Measurements from ENCODE around the gene VAV1.

Gene VAV1

DNA sequence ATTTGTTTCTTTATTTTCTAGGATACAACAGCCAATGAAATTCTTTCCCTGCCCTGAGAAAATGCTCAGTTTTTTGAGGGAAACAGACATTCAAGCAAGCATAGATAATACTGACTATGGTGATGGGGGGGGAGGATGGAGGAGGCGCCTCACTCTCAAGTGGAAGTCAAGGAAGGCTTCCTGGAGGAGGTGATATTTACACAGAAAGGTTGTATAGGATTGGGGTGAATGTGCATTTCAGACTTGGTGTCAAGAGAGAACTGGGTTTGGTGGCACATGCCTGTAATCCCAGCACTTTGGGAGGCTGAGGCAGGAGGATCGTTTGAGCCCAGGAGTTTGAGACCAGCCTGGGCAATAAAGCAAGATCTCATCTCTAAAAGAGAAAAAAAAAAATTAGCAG is 102.7 kb downstream of the VAV1 start:
- TF ChIP-seq, protein P1, sequence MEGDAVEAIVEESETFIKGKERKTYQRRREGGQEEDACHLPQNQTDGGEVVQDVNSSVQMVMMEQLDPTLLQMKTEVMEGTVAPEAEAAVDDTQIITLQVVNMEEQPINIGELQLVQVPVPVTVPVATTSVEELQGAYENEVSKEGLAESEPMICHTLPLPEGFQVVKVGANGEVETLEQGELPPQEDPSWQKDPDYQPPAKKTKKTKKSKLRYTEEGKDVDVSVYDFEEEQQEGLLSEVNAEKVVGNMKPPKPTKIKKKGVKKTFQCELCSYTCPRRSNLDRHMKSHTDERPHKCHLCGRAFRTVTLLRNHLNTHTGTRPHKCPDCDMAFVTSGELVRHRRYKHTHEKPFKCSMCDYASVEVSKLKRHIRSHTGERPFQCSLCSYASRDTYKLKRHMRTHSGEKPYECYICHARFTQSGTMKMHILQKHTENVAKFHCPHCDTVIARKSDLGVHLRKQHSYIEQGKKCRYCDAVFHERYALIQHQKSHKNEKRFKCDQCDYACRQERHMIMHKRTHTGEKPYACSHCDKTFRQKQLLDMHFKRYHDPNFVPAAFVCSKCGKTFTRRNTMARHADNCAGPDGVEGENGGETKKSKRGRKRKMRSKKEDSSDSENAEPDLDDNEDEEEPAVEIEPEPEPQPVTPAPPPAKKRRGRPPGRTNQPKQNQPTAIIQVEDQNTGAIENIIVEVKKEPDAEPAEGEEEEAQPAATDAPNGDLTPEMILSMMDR (IDR thresholded peaks at IDR 0.05; ENCODE audit: low read depth, low read length) = no peak
- Histone ChIP-seq H3K27me3 (ENCODE audit: insufficient read depth, low read depth, severe bottlenecking) (peaks cover 77% of the 10 kb centered on the region), H3K9me3 (ENCODE audit: severe bottlenecking) (peaks cover 14% of the 10 kb centered on the region), H3K27ac (no peak overlapping the region), H3K36me3 (no peaks in the 10 kb centered on the region), H3K4me3 (ENCODE audit: low read depth, low read length) (no peak overlapping the region)
- no peak for DNase-seq

DNA sequence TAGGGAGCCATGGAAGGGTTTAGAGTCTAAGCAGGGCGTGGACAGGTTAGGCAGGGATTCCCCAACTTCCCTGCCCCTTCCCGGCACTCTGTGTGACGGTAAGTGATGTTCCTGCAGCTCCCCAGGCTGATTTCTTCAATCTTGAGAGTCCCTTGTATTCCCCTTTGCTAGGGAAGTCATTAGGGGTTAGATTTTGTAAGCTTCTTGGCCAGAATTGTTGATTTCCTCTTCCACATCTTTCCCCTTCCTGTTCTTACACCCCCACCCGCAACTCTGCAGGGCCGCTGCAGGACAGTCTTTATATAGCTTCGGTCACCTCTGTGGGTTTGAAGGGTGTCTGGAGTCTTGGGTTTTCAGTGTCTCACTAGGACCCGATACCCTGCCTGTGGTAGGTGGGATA is 104.2 kb downstream of the VAV1 start:
- H3K9me3 ChIP-seq (ENCODE audit: severe bottlenecking) = peaks cover 14% of the 10 kb centered on the region
- no peak overlapping the region for H3K27ac ChIP-seq
- peaks cover 67% of the 10 kb centered on the region for H3K27me3 ChIP-seq (ENCODE audit: insufficient read depth, low read depth, severe bottlenecking)
- no peak for DNase-seq
- TF ChIP-seq, protein P1 (IDR thresholded peaks at IDR 0.05; ENCODE audit: low read depth, low read length) = no peak
- no peak overlapping the region for H3K4me3 ChIP-seq (ENCODE audit: low read depth, low read length)
- no peaks in the 10 kb centered on the region for H3K36me3 ChIP-seq

DNA sequence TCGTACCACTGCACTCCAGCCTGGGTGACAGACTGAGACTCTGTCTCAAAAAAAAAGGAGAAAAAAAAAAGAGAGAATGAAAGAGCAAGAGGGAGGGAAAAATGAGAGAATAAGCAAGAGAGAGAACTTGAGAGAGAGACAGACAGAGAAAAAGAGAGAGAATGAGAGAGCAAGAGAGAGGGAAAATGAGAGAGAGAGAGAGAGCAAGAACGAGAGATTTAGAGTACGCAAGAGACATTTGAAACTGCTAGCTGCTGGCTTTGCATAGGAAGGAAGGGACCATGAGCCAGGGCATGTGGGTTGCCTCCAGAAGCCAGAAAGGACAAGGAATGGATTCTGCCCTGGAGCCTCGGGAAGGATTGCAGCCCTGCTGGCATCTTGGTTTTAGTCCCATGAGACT is 105.3 kb downstream of the VAV1 start:
- no peaks in the 10 kb centered on the region for H3K36me3 ChIP-seq
- TF ChIP-seq, protein P1 (IDR thresholded peaks at IDR 0.05; ENCODE audit: low read depth, low read length) = no peak
- no peak overlapping the region for H3K4me3 ChIP-seq (ENCODE audit: low read depth, low read length)
- H3K9me3 ChIP-seq (ENCODE audit: severe bottlenecking) = peaks cover 14% of the 10 kb centered on the region
- DNase-seq = no peak
- peaks cover 78% of the 10 kb centered on the region for H3K27me3 ChIP-seq (ENCODE audit: insufficient read depth, low read depth, severe bottlenecking)
- no peak overlapping the region for H3K27ac ChIP-seq

DNA sequence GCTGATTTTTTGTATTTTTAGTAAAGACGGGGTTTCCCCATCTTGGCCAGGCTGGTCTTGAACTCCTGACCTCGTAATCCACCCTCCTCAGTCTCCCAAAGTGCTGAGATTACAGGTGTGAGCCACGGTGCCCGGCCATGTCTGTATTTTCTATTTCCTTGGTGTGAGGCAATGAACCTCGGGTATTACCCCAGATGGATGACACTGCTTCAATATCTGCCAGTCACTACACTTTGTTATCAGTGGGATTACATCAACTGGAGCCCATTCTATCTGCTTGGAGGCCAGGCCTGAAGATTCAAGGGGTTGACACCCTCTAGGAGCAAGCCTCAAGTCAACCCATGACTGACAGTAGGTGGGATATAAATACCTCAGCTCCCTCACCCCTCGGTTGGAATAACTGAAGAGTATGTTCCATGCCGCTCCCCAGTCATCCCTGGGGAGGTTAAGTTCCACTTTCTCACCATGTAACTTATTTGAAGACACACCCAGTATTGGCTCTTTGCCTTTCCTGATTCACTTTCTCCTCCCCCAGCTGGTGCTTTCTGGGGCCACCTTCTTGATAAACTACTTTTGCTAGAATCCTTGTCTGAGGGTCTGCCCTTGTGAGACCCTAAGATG is 113.9 kb downstream of the VAV1 start:
- DNase-seq = no peak
- H3K27ac ChIP-seq = no peak overlapping the region
- peaks cover 58% of the 10 kb centered on the region for H3K27me3 ChIP-seq (ENCODE audit: insufficient read depth, low read depth, severe bottlenecking)
- H3K9me3 ChIP-seq (ENCODE audit: severe bottlenecking) = peaks cover 12% of the 10 kb centered on the region
- H3K36me3 ChIP-seq = no peaks in the 10 kb centered on the region
- TF ChIP-seq, protein P1 (IDR thresholded peaks at IDR 0.05; ENCODE audit: low read depth, low read length) = no peak
- H3K4me3 ChIP-seq (ENCODE audit: low read depth, low read length) = no peak overlapping the region

DNA sequence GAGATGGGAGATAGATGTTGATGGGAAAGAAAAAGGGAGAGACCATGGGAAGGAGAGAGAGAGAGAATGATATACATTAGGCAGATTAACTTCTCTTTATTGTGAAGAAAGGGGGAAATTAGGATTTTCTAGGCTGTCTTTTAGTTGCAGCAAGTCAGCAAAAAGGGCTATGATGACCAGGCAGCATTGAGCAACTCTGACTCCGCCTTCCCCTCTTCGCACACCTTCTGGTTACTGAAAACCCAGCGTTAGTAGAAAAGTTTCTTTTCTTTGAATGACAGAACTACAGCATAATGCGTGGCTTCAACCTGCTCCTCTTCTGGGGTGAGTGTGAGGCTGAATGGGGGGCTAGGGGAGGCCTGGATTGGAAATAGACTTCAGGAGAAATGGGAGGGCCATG is 114.8 kb downstream of the VAV1 start, which contains the start of gene ADGRE1:
Gene ADGRE1, plus strand, starts transcription at position 264 of the 400 bp plus-strand sequence. Its CDS starts 30 bp downstream, at position 294.
- Histone ChIP-seq H3K27me3 (ENCODE audit: insufficient read depth, low read depth, severe bottlenecking) (peaks cover 59% of the 10 kb centered on the region), H3K27ac (no peak within 1 kb of the TSS), H3K4me3 (ENCODE audit: low read depth, low read length) (no peak within 1 kb of the TSS), H3K36me3 (no peaks in the 10 kb centered on the region), H3K9me3 (ENCODE audit: severe bottlenecking) (peaks cover 15% of the 10 kb centered on the region)
- TF ChIP-seq, protein P1 (IDR thresholded peaks at IDR 0.05; ENCODE audit: low read depth, low read length) = no peak
- DNase-seq = no peak

DNA sequence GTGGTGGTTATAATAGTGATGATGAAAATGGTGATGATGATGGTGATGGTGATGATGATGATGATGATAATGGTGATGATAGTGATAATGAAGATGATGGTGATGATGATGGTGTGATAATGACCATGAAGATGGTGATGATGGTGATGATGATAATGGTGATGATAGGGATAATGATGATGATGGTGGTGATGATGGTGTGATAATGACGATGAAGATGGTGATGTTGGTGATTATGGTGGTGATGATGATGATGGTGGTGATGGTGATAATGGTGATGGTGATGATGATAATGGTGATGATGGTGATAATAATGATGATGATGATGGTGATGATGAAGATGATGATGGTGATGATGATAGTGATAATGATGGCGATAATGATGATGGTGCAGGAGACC is 116.5 kb downstream of the VAV1 start:
- Histone ChIP-seq H3K27ac (no peak overlapping the region), H3K9me3 (ENCODE audit: severe bottlenecking) (peaks cover 15% of the 10 kb centered on the region), H3K36me3 (no peaks in the 10 kb centered on the region), H3K27me3 (ENCODE audit: insufficient read depth, low read depth, severe bottlenecking) (peaks cover 59% of the 10 kb centered on the region), H3K4me3 (ENCODE audit: low read depth, low read length) (no peak overlapping the region)
- TF ChIP-seq, protein P1 (IDR thresholded peaks at IDR 0.05; ENCODE audit: low read depth, low read length) = no peak
- no peak for DNase-seq
